ELR (cell line): ENCODE results near the gene FAF1.

Source experiments
- DNase-seq: peaks from one replicate; pipeline ENCODE4 v3.0.0-alpha.2; 2015; ENCODE audit warnings: low read depth

FAF1 gene

DNA sequence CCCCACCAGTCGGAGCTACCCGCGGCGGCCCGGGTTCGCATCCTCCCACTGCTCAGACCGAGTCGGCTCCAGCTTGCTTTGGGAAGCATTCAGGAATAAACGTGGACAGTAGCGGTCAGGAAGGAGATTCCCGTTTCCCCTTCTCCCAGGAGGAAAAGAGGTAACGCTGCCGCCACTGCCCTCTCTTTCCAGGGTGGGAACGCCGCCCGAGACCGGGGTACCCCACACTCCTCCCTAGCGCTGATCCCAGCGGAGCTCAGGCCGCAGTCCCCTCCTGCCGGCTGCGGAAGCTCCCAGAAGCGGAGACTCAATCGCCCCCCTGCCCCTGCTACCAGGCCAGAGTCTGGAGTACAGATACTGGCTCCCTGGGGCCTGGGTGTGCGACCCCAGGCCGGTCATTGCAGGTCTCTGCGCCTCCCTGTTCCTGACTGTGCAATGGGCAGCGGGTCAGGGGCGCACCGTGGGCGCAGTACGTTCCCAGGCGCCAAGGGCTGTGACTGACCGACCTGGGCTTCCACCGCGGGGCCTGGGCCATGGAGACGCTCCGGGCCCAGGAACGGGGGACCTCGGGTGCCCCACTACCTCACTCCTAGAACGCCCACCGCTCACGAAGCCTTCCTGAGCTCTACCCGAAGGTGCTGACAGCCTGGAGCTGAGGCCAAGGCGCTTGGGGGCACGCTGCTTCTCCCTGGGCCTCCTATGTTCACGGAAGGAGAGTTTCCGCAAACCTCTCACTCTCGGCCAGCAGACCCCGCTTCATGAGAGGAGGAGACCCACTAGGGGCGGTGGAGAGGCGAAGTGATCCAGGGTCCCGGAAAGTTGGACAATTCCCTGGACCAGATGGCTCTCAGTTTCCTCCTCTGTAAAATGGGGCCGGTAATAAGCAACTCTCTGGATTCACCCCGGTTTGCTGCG lies 544.6 kb downstream of the FAF1 start:
- no peak for DNase-seq

- DNase-seq, result no peak
Observed at GRCh38 chr1:50414853-50415234, 545.2 kb downstream of the FAF1 start.

DNA sequence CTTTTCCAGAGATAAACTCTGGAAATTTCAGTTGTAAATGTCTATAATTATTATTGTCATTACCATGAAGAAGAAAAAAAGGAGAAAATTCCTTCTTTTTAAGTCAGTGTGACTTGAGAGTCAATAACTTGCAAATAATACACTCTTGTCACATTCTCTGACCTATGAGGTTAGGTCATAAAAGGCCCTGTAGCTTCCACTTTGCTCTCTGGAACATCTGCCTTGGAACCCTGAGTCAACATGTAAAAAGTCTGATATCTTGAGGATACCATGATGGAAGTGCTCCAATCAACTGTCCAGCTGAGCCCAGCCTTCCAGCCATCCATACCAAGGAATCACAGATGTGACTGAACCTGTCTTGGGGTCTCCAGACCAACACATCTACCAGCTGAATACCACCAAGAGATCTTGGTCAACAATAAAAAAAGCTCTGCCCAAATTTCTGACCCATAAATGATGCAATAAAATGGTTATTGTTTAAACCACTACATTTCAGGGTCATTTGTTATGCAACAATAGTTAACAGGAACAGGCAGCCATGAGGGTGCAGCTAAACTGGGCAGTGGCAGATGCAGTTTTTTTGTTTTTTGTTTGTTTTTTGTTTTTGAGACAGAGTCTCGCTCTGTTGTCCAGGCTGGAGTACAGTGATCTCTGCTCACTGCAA lies 547.1 kb downstream of the FAF1 start:
- DNase-seq, result no peak

- DNase-seq, result no peak
Observed at GRCh38 chr1:50405814-50406213, 554.3 kb downstream of the FAF1 start.

- DNase-seq, result no peak
Observed at GRCh38 chr1:50393522-50394120, 566.4 kb downstream of the FAF1 start.
